VCaP (cell line): ENCODE measurements around the gene STXBP1.

Experiments
- H3K27ac ChIP-seq: fragments of 450-650 bp; 2 replicates; pipeline ENCODE4 v1.5.1; 2017
- CTCF ChIP-seq: fragments of 450-650 bp; conservative IDR thresholded peaks from 2 replicates; pipeline ENCODE4 v1.5.1; 2017; ENCODE audit warnings: mild to moderate bottlenecking, moderate library complexity

STXBP1 gene

GRCh38 chr9:127730262-127730661 is 118.2 kb downstream of the STXBP1 start:
- no peak for TF ChIP-seq CTCF
- H3K27ac ChIP-seq: no peak overlapping the region

- H3K27ac ChIP-seq: no peak overlapping the region
- TF ChIP-seq CTCF: no peak
These were observed 118.8 kb downstream of the STXBP1 start for GRCh38 chr9:127730799-127731410.

- no peak for TF ChIP-seq CTCF
- H3K27ac ChIP-seq: no peak overlapping the region
These were observed 119.9 kb downstream of the STXBP1 start for GRCh38 chr9:127731938-127732337.

GRCh38 chr9:127732444-127732843 is 120.4 kb downstream of the STXBP1 start:
- H3K27ac ChIP-seq: no peak overlapping the region
- no peak for TF ChIP-seq CTCF

GRCh38 chr9:127733614-127734013 is 121.5 kb downstream of the STXBP1 start:
- H3K27ac ChIP-seq: peak overlapping the region; percentile 91; the same call in 1 of the 2 replicates
- no peak for TF ChIP-seq CTCF

GRCh38 chr9:127734247-127734746 is 122.2 kb downstream of the STXBP1 start:
- TF ChIP-seq CTCF: peak; percentile 80
- peak overlapping the region; percentile 91 for H3K27ac ChIP-seq

GRCh38 chr9:127734747-127735529 is 122.9 kb downstream of the STXBP1 start, which contains the start of gene TOR2A:
Gene TOR2A, minus strand, starts transcription at chr9:127735294. Its CDS starts 24 bp downstream, at chr9:127735270.
- peak; percentile 93 for TF ChIP-seq CTCF
- peak within 1 kb of the TSS; percentile 91 for H3K27ac ChIP-seq
